Left lung (tissue), 10 donors: Measurements from ENCODE around the gene FLT4. TPM values are rescaled to one million over a fixed set of nuclear protein-coding genes. Genes with fewer than 3 reads are reported as not detected.
"Not testable (repeated sequence)": the region's sequence is repeated elsewhere in the genome, so short reads cannot be mapped to it uniquely, and the experiment has no call there.

Source experiments
- ATAC-seq: fragments of 200-7000 bp; cut with Tn5 transposase; one replicate; pipeline ENCODE4 v1.9.1; 2020; ENCODE audit warnings: moderate library complexity
- DNase-seq, 4 donors: peaks; one replicate each; pipeline ENCODE4 v3.0.0-alpha.2; 2013 to 2020
- H3K27ac ChIP-seq, 2 donors: fragments of 200-600 bp; sonication (generic) in 1 of 2; one replicate each; pipeline versions ENCODE4 v1.5.0 to v1.8.0; 2020 to 2021
- H3K27me3 ChIP-seq, 2 donors: fragments of 200-600 bp; sonication (generic) in 1 of 2; one replicate each; pipeline versions ENCODE4 v1.5.0 to v1.8.0; 2020 to 2021
- H3K36me3 ChIP-seq, 2 donors: fragments of 200-600 bp; sonication (generic) in 1 of 2; one replicate each; pipeline versions ENCODE4 v1.5.0 to v1.8.0; 2020 to 2021
- H3K4me1 ChIP-seq, 2 donors: fragments of 200-600 bp; one replicate each; pipeline ENCODE4 v1.8.0; 2021
- H3K4me3 ChIP-seq, 2 donors: fragments of 200-600 bp; sonication (generic) in 1 of 2; one replicate each; pipeline versions ENCODE4 v1.5.0 to v1.8.0; 2020 to 2021; ENCODE audit warnings: mild to moderate bottlenecking in 1 of 2
- H3K9me3 ChIP-seq, 2 donors: fragments of 200-600 bp; sonication (generic) in 1 of 2; one replicate each; pipeline versions ENCODE4 v1.5.0 to v1.8.0; 2020 to 2021
- intact Hi-C, 2 donors: fragments of 100-400 bp; cut with DNase I; formaldehyde crosslinking; loops; one replicate each; pipeline versions ENCODE4 v1.11.2 to v1.14.2; 2022
- polyA plus RNA-seq, 6 donors: library from polyadenylated mRNA; unstranded; fragments of 120-200 nt; gene quantifications; one replicate each; pipeline ENCODE4 v1.2.1, GENCODE V29; 2013; ENCODE audit not compliant: insufficient read length in 6 of 6
- total RNA-seq, 2 donors: library from RNA; stranded (reverse); fragmentation: NEBNext Ultra II Directional; extraction: Animal tissue kit (Norgen Biotek cat#: 25700); gene quantifications; one replicate each; pipeline ENCODE4 v1.2.1, GENCODE V29; 2021
- TF ChIP-seq, protein P1 (sequence below), 2 donors: fragments of 200-600 bp; sonication (generic) in 1 of 2; IDR thresholded peaks; one replicate each; pipeline versions ENCODE4 v1.5.0 to v1.8.0; 2021; ENCODE audit warnings: antibody characterized with exemption in 2 of 2
- donor health status: DM: no; HTN: yes; CAD: no.
- donor health status: DM: no; HTN: no; CAD: no.

FLT4 gene
- total and polyA plus RNA-seq, 8 donors: 21.7 to 48.5 (median 38.2) TPM

DNA sequence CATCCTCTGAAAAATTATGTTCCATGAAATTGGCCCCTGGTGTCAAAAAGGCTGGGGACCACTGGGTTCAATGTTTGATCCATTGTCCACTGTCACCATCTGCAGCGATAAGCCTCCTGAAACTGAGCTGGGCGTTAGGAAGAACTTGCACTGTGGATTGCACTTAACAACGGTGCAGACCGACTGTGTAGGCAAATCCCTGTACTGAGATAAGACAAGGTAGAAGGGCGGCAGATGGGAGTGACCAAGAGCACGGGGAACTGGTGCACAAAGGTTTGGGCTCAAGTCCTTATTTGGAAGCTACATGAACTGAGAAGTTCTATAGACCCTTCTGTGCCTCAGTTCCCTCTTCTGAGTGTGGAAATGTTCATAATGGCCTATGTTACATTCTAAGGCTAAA, 41.6 kb upstream of the FLT4 start:
- Histone ChIP-seq H3K4me1 (no peaks in the 10 kb centered on the region), H3K9me3 (peaks cover 0 to 3% of the 10 kb centered on the region in 2 donors), H3K36me3 (no peaks in the 10 kb centered on the region), H3K27ac (no peak overlapping the region), H3K27me3 (peaks cover 0 to 30% of the 10 kb centered on the region in 2 donors), H3K4me3 (no peak overlapping the region)
- TF ChIP-seq, protein P1, sequence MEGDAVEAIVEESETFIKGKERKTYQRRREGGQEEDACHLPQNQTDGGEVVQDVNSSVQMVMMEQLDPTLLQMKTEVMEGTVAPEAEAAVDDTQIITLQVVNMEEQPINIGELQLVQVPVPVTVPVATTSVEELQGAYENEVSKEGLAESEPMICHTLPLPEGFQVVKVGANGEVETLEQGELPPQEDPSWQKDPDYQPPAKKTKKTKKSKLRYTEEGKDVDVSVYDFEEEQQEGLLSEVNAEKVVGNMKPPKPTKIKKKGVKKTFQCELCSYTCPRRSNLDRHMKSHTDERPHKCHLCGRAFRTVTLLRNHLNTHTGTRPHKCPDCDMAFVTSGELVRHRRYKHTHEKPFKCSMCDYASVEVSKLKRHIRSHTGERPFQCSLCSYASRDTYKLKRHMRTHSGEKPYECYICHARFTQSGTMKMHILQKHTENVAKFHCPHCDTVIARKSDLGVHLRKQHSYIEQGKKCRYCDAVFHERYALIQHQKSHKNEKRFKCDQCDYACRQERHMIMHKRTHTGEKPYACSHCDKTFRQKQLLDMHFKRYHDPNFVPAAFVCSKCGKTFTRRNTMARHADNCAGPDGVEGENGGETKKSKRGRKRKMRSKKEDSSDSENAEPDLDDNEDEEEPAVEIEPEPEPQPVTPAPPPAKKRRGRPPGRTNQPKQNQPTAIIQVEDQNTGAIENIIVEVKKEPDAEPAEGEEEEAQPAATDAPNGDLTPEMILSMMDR (IDR thresholded peaks at IDR 0.05): no peak
- intact Hi-C loops: no loop called here
- no peak for DNase-seq
- no peak for ATAC-seq

DNA sequence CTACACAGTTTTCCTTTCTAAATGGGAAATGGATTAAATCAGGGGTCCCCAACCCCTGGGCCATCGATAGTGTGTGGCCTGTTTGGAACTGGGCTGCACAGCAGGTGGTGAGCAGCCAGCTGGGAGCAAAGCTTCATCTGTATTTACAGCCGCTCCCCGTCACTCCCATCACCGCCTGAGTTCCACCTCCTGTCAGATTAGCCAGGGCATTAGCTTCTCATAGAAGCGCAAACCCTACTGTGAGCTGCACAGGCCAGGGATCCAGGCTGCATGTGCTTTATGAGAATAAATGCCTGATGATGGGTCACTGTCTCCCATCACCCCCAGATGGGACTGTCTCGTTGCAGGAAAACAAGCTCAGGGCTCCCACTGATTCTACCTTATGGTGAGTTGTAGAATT, 41.2 kb upstream of the FLT4 start:
- no peak overlapping the region for H3K4me3 ChIP-seq
- no peaks in the 10 kb centered on the region for H3K9me3 ChIP-seq
- H3K36me3 ChIP-seq: no peaks in the 10 kb centered on the region
- H3K27ac ChIP-seq: no peak overlapping the region
- TF ChIP-seq, protein P1 (IDR thresholded peaks at IDR 0.05): no peak
- no peak for DNase-seq
- ATAC-seq: no peak
- peaks cover 0 to 30% of the 10 kb centered on the region in 2 donors for H3K27me3 ChIP-seq
- H3K4me1 ChIP-seq: no peaks in the 10 kb centered on the region
- intact Hi-C loops: no loop called here

DNA sequence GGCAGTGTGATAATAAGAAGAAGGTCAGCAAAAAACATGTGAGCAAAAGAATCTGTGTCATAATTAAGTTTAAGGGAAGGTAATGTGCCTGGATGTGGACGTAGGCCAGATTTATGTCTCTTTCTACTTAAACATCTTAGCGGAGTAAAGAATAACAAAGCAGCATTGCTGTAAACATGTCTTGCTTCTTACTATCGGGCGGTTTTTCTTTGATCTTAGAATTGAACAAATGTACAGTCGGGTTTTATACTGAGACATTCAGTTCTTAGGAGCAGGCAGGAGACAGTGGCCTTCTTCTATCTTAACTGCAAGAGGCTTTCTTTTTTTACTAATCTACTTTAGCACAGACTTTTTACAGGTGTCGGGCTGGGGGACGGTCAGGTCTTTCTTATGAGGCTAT, 40.4 kb upstream of the FLT4 start:
- H3K4me3 ChIP-seq: no peak overlapping the region
- no peaks in the 10 kb centered on the region for H3K9me3 ChIP-seq
- TF ChIP-seq, protein P1 (IDR thresholded peaks at IDR 0.05): no peak
- no peak for ATAC-seq
- H3K36me3 ChIP-seq: no peaks in the 10 kb centered on the region
- H3K27ac ChIP-seq: no peak overlapping the region
- H3K27me3 ChIP-seq: peaks cover 0 to 33% of the 10 kb centered on the region in 2 donors
- no peak for DNase-seq
- H3K4me1 ChIP-seq: no peaks in the 10 kb centered on the region
- intact Hi-C loops: no loop called here

DNA sequence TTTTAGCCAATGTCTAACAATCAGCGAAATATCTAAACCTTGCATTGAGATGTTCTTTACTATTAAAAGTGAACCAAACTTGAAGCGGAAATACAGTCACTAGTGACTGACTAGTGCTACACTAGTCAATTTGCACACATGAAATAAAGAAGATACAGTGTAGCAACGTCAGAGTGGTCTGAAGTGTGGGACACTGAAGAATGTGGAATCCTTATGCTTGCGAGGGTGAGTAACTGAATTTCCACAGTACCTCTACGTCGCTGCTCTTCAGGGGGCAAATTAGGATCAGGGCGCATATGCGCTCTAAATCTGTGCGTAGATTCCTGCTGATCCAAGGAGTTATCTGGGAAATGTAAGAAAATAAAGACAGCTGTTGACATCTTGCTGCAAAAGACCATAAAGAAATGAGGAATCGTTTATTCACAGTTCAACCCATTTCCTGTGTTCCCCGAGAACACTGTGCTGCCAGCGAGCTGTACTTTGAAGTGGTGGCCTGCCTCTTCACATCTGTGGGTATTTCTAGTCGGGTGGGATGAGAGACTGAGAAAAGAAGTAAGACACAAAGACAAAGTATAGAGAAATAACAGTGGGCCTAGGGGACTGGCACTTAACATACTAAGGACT, 39.8 kb upstream of the FLT4 start:
- Histone ChIP-seq H3K4me1 (no peaks in the 10 kb centered on the region), H3K36me3 (no peaks in the 10 kb centered on the region), H3K27me3 (peaks cover 0 to 39% of the 10 kb centered on the region in 2 donors), H3K27ac (no peak overlapping the region), H3K4me3 (no peak overlapping the region), H3K9me3 (no peaks in the 10 kb centered on the region)
- intact Hi-C loops: no loop called here
- DNase-seq (no peak), ATAC-seq (no peak)
- TF ChIP-seq, protein P1 (IDR thresholded peaks at IDR 0.05): no peak

DNA sequence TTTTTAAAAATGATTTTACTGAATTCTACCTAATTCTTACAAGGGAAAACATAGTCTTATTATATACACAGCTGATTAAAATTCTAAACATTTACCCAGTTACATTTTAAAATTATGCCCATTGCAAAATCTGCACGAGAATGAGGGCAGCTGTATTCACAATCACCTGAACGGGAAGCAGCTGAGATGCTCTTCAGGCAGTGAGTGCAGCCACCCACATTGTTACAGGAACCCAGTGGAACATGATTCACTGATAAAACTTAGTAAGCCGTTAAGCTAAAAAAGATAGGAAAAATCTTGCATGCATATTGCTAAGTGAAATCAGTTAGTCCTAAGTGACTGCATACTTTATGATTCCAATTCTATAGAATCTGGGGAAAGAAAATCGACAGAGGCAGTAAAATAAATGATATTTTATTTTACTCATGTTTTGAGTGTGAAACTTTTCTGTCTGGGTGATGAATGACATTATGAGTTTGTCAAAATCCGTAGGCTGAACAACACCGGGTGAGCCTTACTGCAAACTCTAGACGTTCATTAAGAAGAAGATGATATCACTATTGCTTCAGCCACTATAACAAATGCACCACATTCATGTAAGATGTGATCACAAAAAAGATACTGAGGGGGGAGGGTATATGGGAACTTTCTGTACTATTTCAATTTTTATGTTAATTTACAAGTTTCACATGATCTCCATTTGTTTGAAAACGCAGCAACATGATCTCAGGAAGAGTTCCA, 39.1 kb upstream of the FLT4 start:
- DNase-seq (no peak), ATAC-seq (no peak)
- Histone ChIP-seq H3K27me3 (peaks cover 0 to 35% of the 10 kb centered on the region in 2 donors), H3K36me3 (no peaks in the 10 kb centered on the region), H3K4me3 (no peak overlapping the region), H3K4me1 (no peaks in the 10 kb centered on the region), H3K9me3 (no peaks in the 10 kb centered on the region), H3K27ac (no peak overlapping the region)
- intact Hi-C loops: no loop called here
- TF ChIP-seq, protein P1 (IDR thresholded peaks at IDR 0.05): no peak

DNA sequence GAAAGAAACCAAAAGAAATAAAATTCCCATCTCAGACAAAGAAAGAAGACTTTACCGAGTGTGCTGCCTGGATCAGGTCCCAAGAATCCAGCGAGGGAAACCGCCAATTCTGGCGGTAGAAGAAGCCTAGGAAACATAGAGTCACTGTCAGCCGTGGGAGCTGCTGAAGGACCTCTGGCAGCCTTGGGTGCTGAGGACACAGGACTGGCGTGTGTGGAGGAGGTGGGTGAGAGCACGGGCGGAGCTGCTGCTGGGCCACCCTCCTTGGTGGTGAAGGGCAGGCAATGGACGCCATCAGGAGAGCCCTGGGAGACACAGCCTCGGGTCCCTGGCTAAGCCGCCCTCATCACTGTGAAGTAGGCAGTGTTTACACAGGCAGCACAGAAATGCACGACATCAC, 37.4 kb upstream of the FLT4 start:
- intact Hi-C loops, H3K4me1 ChIP-seq, ATAC-seq, H3K27ac ChIP-seq, H3K9me3 ChIP-seq, H3K36me3 ChIP-seq, H3K4me3 ChIP-seq, DNase-seq: not testable (repeated sequence)
- peaks cover 0 to 35% of the 10 kb centered on the region in 2 donors for H3K27me3 ChIP-seq
